IMR-90 (cell line): ENCODE data around the gene CACNA1I. TPM values are rescaled to one million over a fixed set of nuclear protein-coding genes. Genes with fewer than 3 reads are reported as not detected.

ENCODE experiments used
- ATAC-seq: fragments of 200-7000 bp; cut with Tn5 transposase; 2 replicates; pipeline ENCODE4 v1.9.1; 2020; ENCODE audit warnings: low read depth, mild to moderate bottlenecking, moderate library complexity
- BruUV-seq: library from RNA; stranded (reverse); fragments of 400-500 nt; replicated peaks from 2 replicates; lab custom pipeline; 2021; lab: Mats Ljungman, UMichigan
- CTCF ChIA-PET: fragments of 300-600 bp; formaldehyde crosslinking; extraction: SDS; loops from one replicate; lab custom pipeline; 2021; ENCODE audit warnings: antibody characterized with exemption; lab: Yijun Ruan, JAX
- POLR2A ChIA-PET: fragments of 300-600 bp; sonication (Branson Sonifier 250); formaldehyde crosslinking; loops from one replicate; lab custom pipeline; 2022; ENCODE audit warnings: antibody characterized with exemption; ENCODE audit not compliant: unreplicated experiment; lab: Charles Lee
- DNase-seq: peaks from one replicate; pipeline ENCODE4 v3.0.0; 2013
- H2AFZ ChIP-seq: replicated peaks from 2 replicates; pipeline ENCODE3; 2013; ENCODE audit warnings: low read length, mild to moderate bottlenecking; ENCODE audit not compliant: poor library complexity
- H2AK5ac ChIP-seq: 2 replicates; pipeline ENCODE4 v1.6.1; 2013; ENCODE audit warnings: low read depth, low read length, inconsistent platforms
- H2AK9ac ChIP-seq: replicated peaks from 2 replicates; pipeline ENCODE3; 2013; ENCODE audit warnings: mild to moderate bottlenecking, low read depth, low read length, moderate library complexity; ENCODE audit not compliant: poor library complexity
- H2BK120ac ChIP-seq: 2 replicates; pipeline ENCODE4 v1.6.1; 2013; ENCODE audit warnings: low read depth, low read length, inconsistent platforms
- H2BK15ac ChIP-seq: 3 replicates; pipeline ENCODE4 v1.6.1; 2013; ENCODE audit warnings: low read depth, low read length, inconsistent platforms
- H2BK20ac ChIP-seq: 2 replicates; pipeline ENCODE4 v1.6.1; 2013; ENCODE audit warnings: low read depth, mild to moderate bottlenecking, inconsistent platforms, low read length, moderate library complexity
- H2BK5ac ChIP-seq: 2 replicates; pipeline ENCODE4 v1.6.1; 2013; ENCODE audit warnings: mild to moderate bottlenecking, low read depth, low read length, inconsistent platforms; ENCODE audit not compliant: poor library complexity, severe bottlenecking
- H3K14ac ChIP-seq: replicated peaks from 2 replicates; pipeline ENCODE4 v1.6.1; 2013; ENCODE audit warnings: low read depth, low read length, inconsistent platforms
- H3K18ac ChIP-seq: 2 replicates; pipeline ENCODE4 v1.6.1; 2013; ENCODE audit warnings: low read depth, low read length, control low read depth
- H3K23ac ChIP-seq: 2 replicates; pipeline ENCODE4 v1.6.1; 2013; ENCODE audit warnings: low read depth, low read length, inconsistent platforms
- H3K27ac ChIP-seq: 2 replicates; pipeline ENCODE4 v1.5.1; 2013; ENCODE audit warnings: mild to moderate bottlenecking, control low read depth, low read length; ENCODE audit not compliant: insufficient read depth
- H3K27me3 ChIP-seq: 2 replicates; pipeline ENCODE4 v1.6.1; 2013; ENCODE audit warnings: low read length; ENCODE audit not compliant: control insufficient read depth, insufficient read depth
- H3K36me3 ChIP-seq: 2 replicates; pipeline ENCODE4 v1.6.1; 2013; ENCODE audit warnings: low read length, mixed read lengths; ENCODE audit not compliant: control insufficient read depth, insufficient read depth
- H3K4ac ChIP-seq: 2 replicates; pipeline ENCODE4 v1.6.1; 2013; ENCODE audit warnings: low read depth, low read length, inconsistent platforms
- H3K4me1 ChIP-seq: 2 replicates; pipeline ENCODE4 v1.6.1; 2013; ENCODE audit warnings: low read length, mixed read lengths; ENCODE audit not compliant: control insufficient read depth, insufficient read depth
- H3K4me2 ChIP-seq: 2 replicates; pipeline ENCODE4 v1.6.1; 2013; ENCODE audit warnings: low read depth, mild to moderate bottlenecking, control low read depth, low read length, moderate library complexity
- H3K4me3 ChIP-seq: 2 replicates; pipeline ENCODE4 v1.5.1; 2013; ENCODE audit warnings: low read depth, mild to moderate bottlenecking, control low read depth, low read length, moderate library complexity; ENCODE audit not compliant: insufficient read depth
- H3K56ac ChIP-seq: 2 replicates; pipeline ENCODE4 v1.6.1; 2013; ENCODE audit warnings: low read length, inconsistent platforms; ENCODE audit not compliant: insufficient read depth; ENCODE audit errors: extremely low read depth
- H3K79me1 ChIP-seq, 2 experiments: 2 replicates each; pipeline ENCODE4 v1.6.1; 2013; ENCODE audit warnings: low read length in 2 of 2, inconsistent platforms in 1 of 2, low read depth in 1 of 2
- H3K9ac ChIP-seq: 2 replicates; pipeline ENCODE4 v1.6.1; 2013; ENCODE audit warnings: low read depth, low read length, control low read depth
- H3K9me1 ChIP-seq: 2 replicates; pipeline ENCODE4 v1.6.1; 2013; ENCODE audit warnings: low read length, inconsistent platforms; ENCODE audit not compliant: insufficient read depth
- H3K9me3 ChIP-seq: 2 replicates; pipeline ENCODE4 v1.6.1; 2013; ENCODE audit warnings: low read length; ENCODE audit not compliant: control insufficient read depth, insufficient read depth
- H4K20me1 ChIP-seq: 2 replicates; pipeline ENCODE4 v1.6.1; 2013; ENCODE audit warnings: low read length, inconsistent platforms; ENCODE audit not compliant: insufficient read depth
- H4K5ac ChIP-seq: 2 replicates; pipeline ENCODE4 v1.6.1; 2013; ENCODE audit warnings: mild to moderate bottlenecking, low read depth, low read length, control low read depth
- H4K8ac ChIP-seq, 2 experiments: 2 replicates each; pipeline ENCODE4 v1.6.1; 2013; ENCODE audit warnings: low read depth in 2 of 2, low read length in 2 of 2, control low read depth in 1 of 2, inconsistent platforms in 1 of 2
- H4K91ac ChIP-seq: 2 replicates; pipeline ENCODE4 v1.6.1; 2013; ENCODE audit warnings: low read depth, low read length, inconsistent platforms; ENCODE audit not compliant: insufficient read depth
- CEBPB ChIP-seq: IDR thresholded peaks from 2 replicates; pipeline ENCODE4 v1.6.1; 2012; ENCODE audit warnings: low read depth, low read length, improper control_type of control experiment
- CHD1 ChIP-seq: IDR thresholded peaks from 2 replicates; pipeline ENCODE4 v1.6.1; 2012; ENCODE audit warnings: low read depth, low read length, improper control_type of control experiment
- FOS ChIP-seq: fragments of 150-350 bp; IDR thresholded peaks from 2 replicates; pipeline ENCODE4 v1.6.1; 2016; ENCODE audit warnings: low read depth, low read length
- MAFK ChIP-seq: IDR thresholded peaks from 2 replicates; pipeline ENCODE4 v1.6.1; 2012; ENCODE audit warnings: low read depth, low read length, improper control_type of control experiment
- MAZ ChIP-seq: IDR thresholded peaks from 2 replicates; pipeline ENCODE4 v1.6.1; 2012; ENCODE audit warnings: low read depth, mild to moderate bottlenecking, low read length, improper control_type of control experiment, moderate library complexity, borderline replicate concordance
- NFE2L2 ChIP-seq: fragments of 150-350 bp; IDR thresholded peaks from 2 replicates; pipeline ENCODE4 v1.6.1; 2016; ENCODE audit warnings: low read depth, mild to moderate bottlenecking, low read length
- POLR2A ChIP-seq: IDR thresholded peaks from 2 replicates; pipeline ENCODE4 v1.6.1; 2012; ENCODE audit warnings: mild to moderate bottlenecking, low read depth, low read length
- RAD21 ChIP-seq: IDR thresholded peaks from 2 replicates; pipeline ENCODE4 v1.6.1; 2012; ENCODE audit warnings: low read length, improper control_type of control experiment
- RCOR1 ChIP-seq: IDR thresholded peaks from 2 replicates; pipeline ENCODE4 v1.6.1; 2012; ENCODE audit warnings: mild to moderate bottlenecking, low read length, improper control_type of control experiment; ENCODE audit not compliant: insufficient replicate concordance
- RFX5 ChIP-seq: IDR thresholded peaks from 2 replicates; pipeline ENCODE4 v1.8.0; 2012; ENCODE audit warnings: low read depth, mild to moderate bottlenecking, low read length, moderate library complexity
- SMC3 ChIP-seq: fragments of 150-350 bp; IDR thresholded peaks from 2 replicates; pipeline ENCODE4 v1.6.1; 2016; ENCODE audit warnings: low read depth, mild to moderate bottlenecking, antibody characterized with exemption, low read length, moderate library complexity
- WGBS, 2 experiments: methylation state at CpG; one replicate each; pipeline versions ENCODE4 v1.1.5 to v1.1.7; 2013; ENCODE audit warnings: missing lambda C conversion rate in 2 of 2; ENCODE audit not compliant: insufficient read length in 1 of 2; ENCODE audit errors: extremely low coverage in 2 of 2; 5-methylcytosine and 5-hydroxymethylcytosine counted together
- dilution Hi-C: fragments of 300-500 bp; cut with HindIII; formaldehyde crosslinking; loops from one replicate; pipeline ENCODE4 v1.14.3; 2018; ENCODE audit warnings: low sequenced_read_pairs; ENCODE audit not compliant: unreplicated experiment
- in situ Hi-C: fragments of 300-500 bp; cut with MboI; formaldehyde crosslinking; loops from 3 replicates; pipeline ENCODE4 v1.14.3; 2019; ENCODE audit warnings: low sequenced_read_pairs, inconsistent platforms, mixed read lengths
- intact Hi-C: fragments of 100-400 bp; cut with micrococcal nuclease; formaldehyde crosslinking; loops from 2 replicates; pipeline ENCODE4 v1.10.0; 2022
- polyA plus RNA-seq, 3 experiments: library from polyadenylated mRNA; depleted of rRNA; stranded (reverse); fragments of >200 nt; gene quantifications; 2 replicates each; pipeline ENCODE4 v1.2.3, GENCODE V29; 2012; ENCODE audit warnings: low replicate concordance in 1 of 3
- total RNA-seq: library from RNA; depleted of rRNA; stranded (reverse); fragments of >200 nt; gene quantifications from 2 replicates; pipeline ENCODE4 v1.2.3, GENCODE V29; 2012
- TF ChIP-seq, protein P1 (sequence below): fragments of 150-350 bp; IDR thresholded peaks from 2 replicates; pipeline ENCODE4 v1.6.1; 2017; ENCODE audit warnings: mild to moderate bottlenecking, antibody characterized with exemption, low read length, low read depth
- TF ChIP-seq, protein P2 (sequence below): conservative IDR thresholded peaks from 2 replicates; pipeline ENCODE4 v1.5.1; 2012; ENCODE audit warnings: mild to moderate bottlenecking, low read depth, low read length, improper control_type of control experiment

Gene CACNA1I
- total and polyA plus RNA-seq, 2 of the 4 experiments (the other 2 are of a cell fraction), result under 0.01 to 0.02 TPM

DNA sequence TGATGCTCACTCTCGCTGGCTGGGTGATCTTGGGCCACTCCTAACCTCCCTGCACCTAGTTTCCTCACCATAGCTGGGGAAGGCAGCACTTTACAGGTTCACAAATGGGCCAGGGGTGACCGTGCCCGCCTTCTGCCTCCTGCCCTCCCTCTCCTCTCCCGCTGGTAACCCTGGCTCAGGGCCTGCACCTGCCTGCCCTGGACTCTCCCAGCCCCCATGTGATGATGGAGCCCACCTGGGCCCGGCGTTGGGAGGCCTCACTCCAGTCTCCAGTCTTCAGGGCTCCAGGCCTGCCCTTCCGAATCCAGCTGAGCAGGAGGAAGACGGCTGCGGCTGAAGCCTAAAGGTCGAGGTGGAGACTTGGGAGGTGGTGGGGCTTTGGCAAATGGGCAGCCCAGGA is 152.9 kb downstream of the CACNA1I start:
- DNase-seq (no peak), ATAC-seq (no peak)
- no peak overlapping the region for H3K27ac ChIP-seq
- POLR2A ChIA-PET, result interaction anchor here (0.5 kb wide), 1 partner anchor 60 kb away, joined by 3 read pairs; no protein-coding TSS in a partner anchor
- WGBS, 2 experiments, result 60% methylated on average over 2 of the region's 10 CpGs; no CpG with 5 or more reads in 1 of the 2 experiments
- intact Hi-C loops (no loop called here), in situ Hi-C loops (no loop called here), dilution Hi-C loops (no loop called here)
- H2BK120ac ChIP-seq, result no peak overlapping the region
- no peak overlapping the region for H3K4me2 ChIP-seq
- H2AK5ac ChIP-seq, result no peak overlapping the region
- no peak overlapping the region for H4K5ac ChIP-seq
- no peaks in the 10 kb centered on the region for H3K9me3 ChIP-seq
- H3K4ac ChIP-seq, result no peak overlapping the region
- H3K79me1 ChIP-seq, result no peaks in the 10 kb centered on the region
- TF ChIP-seq NFE2L2 (no peak), RCOR1 (no peak), POLR2A (no peak), SMC3 (no peak), RFX5 (no peak), CHD1 (no peak), MAFK (no peak), FOS (no peak), CEBPB (no peak), MAZ (no peak), RAD21 (no peak)
- TF ChIP-seq, protein P1, sequence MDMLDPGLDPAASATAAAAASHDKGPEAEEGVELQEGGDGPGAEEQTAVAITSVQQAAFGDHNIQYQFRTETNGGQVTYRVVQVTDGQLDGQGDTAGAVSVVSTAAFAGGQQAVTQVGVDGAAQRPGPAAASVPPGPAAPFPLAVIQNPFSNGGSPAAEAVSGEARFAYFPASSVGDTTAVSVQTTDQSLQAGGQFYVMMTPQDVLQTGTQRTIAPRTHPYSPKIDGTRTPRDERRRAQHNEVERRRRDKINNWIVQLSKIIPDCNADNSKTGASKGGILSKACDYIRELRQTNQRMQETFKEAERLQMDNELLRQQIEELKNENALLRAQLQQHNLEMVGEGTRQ, result no peak
- TF ChIP-seq, protein P2, sequence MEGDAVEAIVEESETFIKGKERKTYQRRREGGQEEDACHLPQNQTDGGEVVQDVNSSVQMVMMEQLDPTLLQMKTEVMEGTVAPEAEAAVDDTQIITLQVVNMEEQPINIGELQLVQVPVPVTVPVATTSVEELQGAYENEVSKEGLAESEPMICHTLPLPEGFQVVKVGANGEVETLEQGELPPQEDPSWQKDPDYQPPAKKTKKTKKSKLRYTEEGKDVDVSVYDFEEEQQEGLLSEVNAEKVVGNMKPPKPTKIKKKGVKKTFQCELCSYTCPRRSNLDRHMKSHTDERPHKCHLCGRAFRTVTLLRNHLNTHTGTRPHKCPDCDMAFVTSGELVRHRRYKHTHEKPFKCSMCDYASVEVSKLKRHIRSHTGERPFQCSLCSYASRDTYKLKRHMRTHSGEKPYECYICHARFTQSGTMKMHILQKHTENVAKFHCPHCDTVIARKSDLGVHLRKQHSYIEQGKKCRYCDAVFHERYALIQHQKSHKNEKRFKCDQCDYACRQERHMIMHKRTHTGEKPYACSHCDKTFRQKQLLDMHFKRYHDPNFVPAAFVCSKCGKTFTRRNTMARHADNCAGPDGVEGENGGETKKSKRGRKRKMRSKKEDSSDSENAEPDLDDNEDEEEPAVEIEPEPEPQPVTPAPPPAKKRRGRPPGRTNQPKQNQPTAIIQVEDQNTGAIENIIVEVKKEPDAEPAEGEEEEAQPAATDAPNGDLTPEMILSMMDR, result no peak
- no peak overlapping the region for H3K9ac ChIP-seq
- CTCF ChIA-PET, result no interaction called here
- no peak overlapping the region for H3K4me3 ChIP-seq
- H2BK20ac ChIP-seq, result no peak overlapping the region
- no peak overlapping the region for H2AFZ ChIP-seq
- H2BK15ac ChIP-seq, result no peak overlapping the region
- H4K91ac ChIP-seq, result no peak overlapping the region
- BruUV-seq, result no TSS peak
- no peak overlapping the region for H3K56ac ChIP-seq
- H3K18ac ChIP-seq, result no peak overlapping the region
- H3K14ac ChIP-seq, result no peak overlapping the region
- H2AK9ac ChIP-seq, result no peak overlapping the region
- no peaks in the 10 kb centered on the region for H3K9me1 ChIP-seq
- H4K8ac ChIP-seq, result no peak overlapping the region
- H4K20me1 ChIP-seq, result no peaks in the 10 kb centered on the region
- H3K36me3 ChIP-seq, result no peaks in the 10 kb centered on the region
- H2BK5ac ChIP-seq, result no peak overlapping the region
- H3K27me3 ChIP-seq, result peaks cover 48% of the 10 kb centered on the region
- peaks cover 3% of the 10 kb centered on the region; the same call in 1 of the 2 replicates for H3K4me1 ChIP-seq
- H3K23ac ChIP-seq, result no peak overlapping the region
